Activated naive CD8-positive, alpha-beta T cell treated with anti-CD3 and anti-CD28 coated beads, Interleukin-2, amount 50 U/mL, for 24 hours (primary cell): ENCODE data around the gene FAIM2.

Experiments used
- ATAC-seq: fragments of 150-1000 bp; cut with Tn5 transposase; one replicate; pipeline ENCODE4 v1.10.0; 2021
- DNase-seq: peaks from one replicate; pipeline ENCODE4 v3.0.0; 2021
- H3K27ac Mint-ChIP-seq: one replicate; pipeline ENCODE4 v1.8.0; 2021; ENCODE audit warnings: mild to moderate bottlenecking, mixed read lengths
- H3K27me3 Mint-ChIP-seq: one replicate; pipeline ENCODE4 v1.8.0; 2021; ENCODE audit warnings: mixed read lengths
- H3K36me3 Mint-ChIP-seq: one replicate; pipeline ENCODE4 v1.8.0; 2021; ENCODE audit warnings: low read depth, mixed read lengths
- H3K4me1 Mint-ChIP-seq: one replicate; pipeline ENCODE4 v1.8.0; 2021; ENCODE audit warnings: mixed read lengths
- H3K4me3 Mint-ChIP-seq: one replicate; pipeline ENCODE4 v1.8.0; 2021; ENCODE audit warnings: mild to moderate bottlenecking, moderate library complexity, mixed read lengths
- H3K9me3 Mint-ChIP-seq: one replicate; pipeline ENCODE4 v1.8.0; 2021; ENCODE audit warnings: mixed read lengths

Gene FAIM2

GRCh38 chr12:49903700-49904423 lies at the start of gene FAIM2:
Gene FAIM2 (minus strand): TSS chr12:49903900. CDS start chr12:49903792, 108 bp downstream.
- no peaks in the 10 kb centered on the region for H3K9me3 Mint-ChIP-seq
- H3K27ac Mint-ChIP-seq: no peak within 1 kb of the TSS
- DNase-seq: peak; percentile 59

GRCh38 chr12:49953151-49953550 lies 49.5 kb upstream of the FAIM2 start:
- ATAC-seq (no peak), DNase-seq (no peak)
- Mint-ChIP-seq H3K36me3 (no peaks in the 10 kb centered on the region), H3K4me1 (no peaks in the 10 kb centered on the region), H3K9me3 (no peaks in the 10 kb centered on the region), H3K27me3 (peaks cover 43% of the 10 kb centered on the region), H3K4me3 (no peak overlapping the region), H3K27ac (no peak overlapping the region)

More at GRCh38 chr12:49903700-49904423, at the start of gene FAIM2:
- ATAC-seq: peak; percentile 55
- peaks cover 16% of the 10 kb centered on the region for H3K27me3 Mint-ChIP-seq
- H3K36me3 Mint-ChIP-seq: no peaks in the 10 kb centered on the region
- peak within 1 kb of the TSS; percentile 58 for H3K4me3 Mint-ChIP-seq
- H3K4me1 Mint-ChIP-seq: peaks cover 6% of the 10 kb centered on the region

- H3K27ac Mint-ChIP-seq: no peak overlapping the region
- H3K27me3 Mint-ChIP-seq: peaks cover 37% of the 10 kb centered on the region
- H3K36me3 Mint-ChIP-seq: no peaks in the 10 kb centered on the region
- ATAC-seq: no peak
- no peaks in the 10 kb centered on the region for H3K9me3 Mint-ChIP-seq
- no peak for DNase-seq
- no peak overlapping the region for H3K4me3 Mint-ChIP-seq
- no peaks in the 10 kb centered on the region for H3K4me1 Mint-ChIP-seq
Measured at GRCh38 chr12:49952391-49953055, 48.8 kb upstream of the FAIM2 start.

DNA sequence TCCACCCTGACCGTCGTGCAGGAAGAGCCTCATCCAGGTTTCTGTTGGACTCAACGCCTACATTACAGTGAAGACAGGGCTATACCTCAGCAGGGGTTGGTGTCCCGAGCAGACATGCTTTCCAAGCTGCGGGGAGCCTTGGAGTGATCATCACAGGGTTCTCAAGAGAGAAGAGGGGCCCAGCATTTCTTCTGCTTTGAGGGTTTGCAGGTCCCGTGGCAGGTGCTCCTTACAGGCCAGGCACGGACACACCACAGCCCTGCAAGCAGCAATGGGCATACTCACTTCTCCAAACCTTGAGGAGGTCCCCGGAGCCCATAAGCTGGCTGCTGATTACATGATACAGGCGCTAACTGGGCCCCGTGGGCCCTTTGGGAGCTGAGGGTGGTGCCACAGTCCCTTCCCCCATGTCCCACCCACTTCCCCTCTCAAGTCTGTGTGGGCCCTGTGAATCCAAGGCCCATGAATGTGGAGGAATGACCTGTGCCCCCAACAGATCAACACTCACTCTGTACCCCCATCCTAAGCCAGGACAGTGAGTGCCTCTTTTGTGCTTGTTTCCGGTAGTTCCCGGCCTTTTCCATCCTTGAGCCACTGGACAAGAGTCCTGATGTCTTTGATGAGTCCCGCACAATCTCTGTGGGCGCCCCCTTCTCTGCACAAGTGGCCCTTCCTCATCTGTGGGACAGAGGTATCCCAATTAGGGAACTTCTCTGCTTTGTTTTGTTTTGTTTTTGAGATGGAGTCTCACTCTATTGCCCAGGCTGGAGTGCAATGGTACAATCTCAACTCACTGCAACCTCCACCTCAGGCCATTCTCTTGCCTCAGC lies 47.9 kb upstream of the FAIM2 start:
- H3K9me3 Mint-ChIP-seq: no peaks in the 10 kb centered on the region
- H3K4me1 Mint-ChIP-seq: peaks cover 2% of the 10 kb centered on the region
- no peak overlapping the region for H3K27ac Mint-ChIP-seq
- H3K27me3 Mint-ChIP-seq: peaks cover 29% of the 10 kb centered on the region
- H3K4me3 Mint-ChIP-seq: no peak overlapping the region
- DNase-seq (no peak), ATAC-seq (no peak)
- no peaks in the 10 kb centered on the region for H3K36me3 Mint-ChIP-seq

DNA sequence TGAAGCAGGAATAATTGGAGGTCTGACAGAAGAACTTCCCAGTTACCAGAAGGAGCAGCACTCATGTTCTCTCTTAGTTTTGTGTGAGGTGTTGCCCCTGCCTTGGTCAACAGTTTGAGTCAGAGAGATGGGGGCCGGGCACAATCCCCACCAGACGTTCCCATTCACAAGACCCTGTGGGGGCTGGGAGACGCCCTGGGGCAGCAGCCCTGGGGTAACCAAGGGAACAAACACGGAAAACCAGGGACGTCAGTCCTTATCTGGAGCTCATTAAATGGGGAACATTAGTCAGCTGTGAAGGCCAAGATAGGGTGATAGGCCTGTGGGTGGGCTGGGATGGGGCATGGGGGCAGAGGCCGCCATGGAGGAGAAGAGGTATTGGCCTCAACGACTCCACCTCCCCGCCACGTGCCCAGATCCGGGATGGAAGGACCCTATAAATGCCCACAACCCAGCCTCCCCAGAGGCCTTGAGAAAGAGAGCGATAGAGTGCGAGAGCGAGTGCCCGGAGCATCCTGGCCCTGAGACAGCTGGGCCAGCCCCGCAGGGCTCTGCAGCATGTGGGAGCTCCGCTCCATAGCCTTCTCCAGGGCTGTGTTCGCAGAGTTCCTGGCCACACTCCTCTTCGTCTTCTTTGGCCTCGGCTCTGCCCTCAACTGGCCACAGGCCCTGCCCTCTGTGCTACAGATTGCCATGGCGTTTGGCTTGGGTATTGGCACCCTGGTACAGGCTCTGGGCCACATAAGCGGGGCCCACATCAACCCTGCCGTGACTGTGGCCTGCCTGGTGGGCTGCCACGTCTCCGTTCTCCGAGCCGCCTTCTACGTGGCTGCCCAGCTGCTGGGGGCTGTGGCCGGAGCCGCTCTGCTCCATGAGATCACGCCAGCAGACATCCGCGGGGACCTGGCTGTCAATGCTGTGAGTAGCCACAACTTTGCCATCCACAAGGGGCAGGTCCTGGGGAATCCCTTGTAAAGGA lies 46.9 kb upstream of the FAIM2 start, which contains the start of gene AQP2:
TSS of gene AQP2 (plus strand) at position 465 of the 979 bp plus-strand sequence. CDS start at position 559, 94 bp downstream.
- Mint-ChIP-seq H3K36me3 (no peaks in the 10 kb centered on the region), H3K27me3 (peaks cover 22% of the 10 kb centered on the region), H3K9me3 (no peaks in the 10 kb centered on the region), H3K27ac (no peak within 1 kb of the TSS), H3K4me3 (no peak within 1 kb of the TSS), H3K4me1 (peaks cover 13% of the 10 kb centered on the region)
- ATAC-seq (no peak), DNase-seq (no peak)

DNA sequence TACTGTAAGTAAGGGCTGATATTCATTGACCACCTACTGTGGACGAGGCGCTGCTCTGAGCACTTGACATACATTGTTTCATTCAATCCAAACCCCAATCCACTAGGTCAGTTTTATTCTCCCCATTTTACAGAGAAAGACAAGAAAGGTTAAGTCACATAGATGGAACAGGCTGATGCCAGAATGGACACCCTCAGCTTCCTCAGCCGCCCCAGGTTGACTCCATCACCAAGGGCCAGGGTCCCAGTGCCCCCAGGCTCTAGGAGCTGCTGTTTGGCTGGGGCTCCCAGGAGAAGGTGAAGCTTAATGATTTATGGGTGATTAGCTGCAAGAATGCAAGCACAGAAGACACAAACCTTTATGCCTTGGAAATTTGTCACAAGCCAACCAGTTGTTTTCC lies 46.2 kb upstream of the FAIM2 start:
- Mint-ChIP-seq H3K27me3 (peaks cover 22% of the 10 kb centered on the region), H3K4me1 (peaks cover 20% of the 10 kb centered on the region), H3K27ac (no peak overlapping the region), H3K9me3 (no peaks in the 10 kb centered on the region), H3K4me3 (no peak overlapping the region), H3K36me3 (no peaks in the 10 kb centered on the region)
- ATAC-seq (no peak), DNase-seq (no peak)

DNA sequence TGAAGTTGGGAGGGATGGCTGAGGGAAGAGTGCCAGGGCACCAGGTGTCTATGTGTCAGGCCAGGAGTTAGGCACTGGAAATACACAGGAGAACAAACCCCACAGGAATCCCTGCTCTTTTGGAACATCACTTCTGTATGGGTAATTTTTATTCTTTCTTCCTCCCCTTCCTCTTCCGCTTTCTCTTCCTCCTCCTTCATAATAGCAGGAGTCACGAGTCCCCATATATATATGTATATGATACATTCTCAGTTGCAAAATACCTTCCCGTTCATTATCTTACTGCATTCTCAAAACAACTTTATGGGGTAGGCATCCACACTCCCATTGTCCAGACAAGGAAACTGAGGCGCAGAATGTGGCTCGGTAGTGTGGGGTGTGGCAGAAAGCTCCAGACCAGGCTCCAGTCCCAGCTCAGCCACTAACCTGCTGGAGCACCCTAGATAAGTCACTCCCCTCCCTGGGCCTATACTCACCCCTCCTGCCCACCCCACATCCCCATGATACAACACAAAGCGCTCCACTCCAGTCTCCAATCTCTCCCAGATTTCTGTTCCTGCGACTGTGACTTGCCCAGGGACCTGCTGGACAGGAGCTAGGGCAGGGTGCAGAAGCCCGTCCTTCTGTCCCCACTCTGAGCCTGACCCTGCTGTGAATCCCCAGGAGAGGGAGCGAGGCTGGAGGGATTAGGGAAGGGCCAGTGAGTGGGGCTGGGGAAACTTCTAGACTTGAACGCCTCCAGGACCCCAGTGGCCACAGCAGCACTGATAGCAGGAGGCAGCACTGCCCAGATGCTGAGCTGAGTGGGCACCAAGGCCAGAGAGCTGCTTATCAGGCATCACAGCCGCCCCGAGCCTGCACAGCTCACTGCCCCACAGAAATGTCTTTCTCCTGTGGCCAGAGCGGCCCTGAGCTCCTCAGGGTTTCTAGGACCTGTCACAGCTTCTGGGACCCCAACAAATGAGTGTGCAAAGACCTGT lies 45.5 kb upstream of the FAIM2 start:
- no peaks in the 10 kb centered on the region for H3K9me3 Mint-ChIP-seq
- DNase-seq: no peak
- no peak overlapping the region for H3K27ac Mint-ChIP-seq
- H3K4me1 Mint-ChIP-seq: peaks cover 26% of the 10 kb centered on the region
- no peak overlapping the region for H3K4me3 Mint-ChIP-seq
- H3K27me3 Mint-ChIP-seq: peaks cover 15% of the 10 kb centered on the region
- no peak for ATAC-seq
- no peaks in the 10 kb centered on the region for H3K36me3 Mint-ChIP-seq

DNA sequence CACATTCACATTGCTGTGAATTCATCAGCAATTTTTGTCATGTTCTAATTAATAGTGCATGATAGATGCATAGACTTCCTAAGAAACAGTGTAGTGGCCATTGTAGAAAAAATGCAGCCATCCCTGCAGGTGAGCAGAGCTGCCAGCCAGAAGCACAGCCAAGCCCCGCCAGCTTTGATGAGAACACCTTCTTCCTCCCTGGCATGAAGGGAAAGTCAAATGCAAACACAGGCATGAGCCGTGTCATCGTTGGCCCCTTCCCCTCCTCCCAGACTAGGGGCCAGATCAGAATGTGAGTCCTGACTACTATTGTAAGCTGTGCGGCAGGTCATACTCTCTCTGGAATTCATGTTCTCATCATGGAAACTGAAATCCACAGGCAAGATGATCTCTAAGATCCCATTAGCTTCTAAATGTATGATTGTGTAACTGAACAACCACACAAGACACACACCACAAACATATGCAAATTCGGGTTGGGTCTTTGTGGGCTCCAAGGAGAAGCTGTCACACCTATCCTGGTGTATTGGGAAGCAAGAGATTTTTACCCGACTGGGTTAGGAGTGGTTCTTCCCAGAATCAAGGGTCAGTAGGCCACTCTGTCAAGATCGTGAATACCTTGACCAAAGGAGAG lies 44.0 kb upstream of the FAIM2 start:
- peaks cover 5% of the 10 kb centered on the region for H3K27me3 Mint-ChIP-seq
- no peak overlapping the region for H3K4me3 Mint-ChIP-seq

GRCh38 chr12:49946497-49946896 lies 42.8 kb upstream of the FAIM2 start:
- Mint-ChIP-seq H3K27me3 (peaks cover 5% of the 10 kb centered on the region), H3K27ac (peak overlapping the region; percentile 95), H3K4me1 (peaks cover 26% of the 10 kb centered on the region), H3K9me3 (no peaks in the 10 kb centered on the region), H3K36me3 (no peaks in the 10 kb centered on the region), H3K4me3 (no peak overlapping the region)
- ATAC-seq (no peak), DNase-seq (no peak)

More for the DNA sequence above, 44.0 kb upstream of the FAIM2 start:
- peaks cover 26% of the 10 kb centered on the region for H3K4me1 Mint-ChIP-seq
- DNase-seq (no peak), ATAC-seq (no peak)
- no peaks in the 10 kb centered on the region for H3K9me3 Mint-ChIP-seq
- H3K36me3 Mint-ChIP-seq: no peaks in the 10 kb centered on the region
- no peak overlapping the region for H3K27ac Mint-ChIP-seq

- Mint-ChIP-seq H3K27ac (peak overlapping the region; percentile 95), H3K4me1 (peaks cover 26% of the 10 kb centered on the region), H3K9me3 (no peaks in the 10 kb centered on the region), H3K36me3 (no peaks in the 10 kb centered on the region), H3K27me3 (peaks cover 5% of the 10 kb centered on the region), H3K4me3 (peak overlapping the region; percentile 80)
- DNase-seq (no peak), ATAC-seq (no peak)
Measured at GRCh38 chr12:49946086-49946485, 42.4 kb upstream of the FAIM2 start.

DNA sequence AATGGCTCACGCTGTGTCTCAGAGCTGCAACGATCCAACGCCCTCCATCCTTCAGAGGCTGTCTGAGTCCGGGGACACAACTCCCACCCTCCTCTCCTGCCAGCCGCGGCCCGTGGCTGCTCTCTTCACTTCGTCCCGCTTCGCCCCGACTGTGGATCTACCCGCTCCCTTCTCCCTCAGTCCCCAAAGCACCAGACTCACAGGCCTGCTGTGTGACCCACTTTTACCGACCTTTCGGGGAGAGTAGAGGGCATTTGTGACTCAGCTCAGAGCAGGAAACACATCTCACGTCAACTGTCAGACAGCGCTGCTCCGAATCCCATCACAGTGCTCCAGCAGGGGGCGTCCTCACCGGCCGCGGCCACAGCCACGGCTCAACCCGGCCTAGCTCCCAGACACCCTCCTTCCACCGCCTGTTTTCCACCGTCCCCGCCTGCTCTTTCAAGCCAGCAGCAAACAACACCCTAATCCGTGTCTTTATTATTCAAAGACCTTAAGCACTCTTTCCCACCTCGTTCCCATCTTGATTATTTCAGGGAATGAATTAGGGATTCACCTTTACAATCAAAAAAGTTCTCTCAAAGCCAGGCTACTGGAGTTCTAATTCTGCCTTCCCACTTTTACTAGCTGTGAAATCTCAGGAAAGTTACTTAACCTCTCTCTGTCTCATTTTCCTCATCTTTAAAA lies 41.8 kb upstream of the FAIM2 start:
- Mint-ChIP-seq H3K4me3 (peak overlapping the region; percentile 80), H3K36me3 (no peaks in the 10 kb centered on the region), H3K9me3 (no peaks in the 10 kb centered on the region), H3K27me3 (peaks cover 5% of the 10 kb centered on the region), H3K27ac (peak overlapping the region; percentile 95), H3K4me1 (peaks cover 26% of the 10 kb centered on the region)
- DNase-seq (peak; percentile 95), ATAC-seq (peak; percentile 99)

DNA sequence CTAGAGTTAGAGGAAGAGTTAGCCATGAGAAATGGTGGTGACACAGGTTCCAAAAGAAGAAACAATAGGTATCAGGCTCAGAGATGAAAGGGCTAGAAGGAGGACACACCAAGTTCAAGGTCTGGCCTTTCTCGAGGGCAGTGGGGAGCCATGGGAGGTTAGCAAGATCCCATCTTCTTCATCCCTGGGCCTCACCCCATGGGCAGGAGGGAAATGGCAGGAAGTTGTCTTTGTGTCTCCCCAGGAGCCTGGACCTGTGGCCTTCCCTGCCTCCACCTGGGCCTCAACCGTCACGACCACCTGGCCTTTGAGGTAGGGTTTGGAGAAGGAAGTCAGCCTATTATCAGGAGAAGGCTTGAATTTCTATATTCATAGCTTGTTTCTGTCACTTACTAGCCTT lies 41.0 kb upstream of the FAIM2 start:
- Mint-ChIP-seq H3K9me3 (no peaks in the 10 kb centered on the region), H3K27me3 (peaks cover 5% of the 10 kb centered on the region), H3K36me3 (no peaks in the 10 kb centered on the region), H3K4me3 (peak overlapping the region; percentile 80), H3K4me1 (peaks cover 26% of the 10 kb centered on the region), H3K27ac (peak overlapping the region; percentile 95)
- no peak for DNase-seq
- no peak for ATAC-seq
